Stomach (tissue), 9 donors: ENCODE measurements around the gene GUCY1A2. TPM values are rescaled to one million over a fixed set of nuclear protein-coding genes. Genes with fewer than 3 reads are reported as not detected.

Experiments
- DNase-seq, 2 donors: peaks; one replicate each; pipeline versions ENCODE4 v3.0.0 to v3.0.0-alpha.2; 2013 to 2019
- H3K27ac ChIP-seq, 5 donors: fragments of 200-600 bp in 4 of 5; sonication (generic) in 4 of 5; one replicate each; pipeline ENCODE4 v1.5.1; 2013 to 2019; ENCODE audit warnings: mild to moderate bottlenecking in 1 of 5, moderate library complexity in 1 of 5
- H3K27me3 ChIP-seq, 3 donors: fragments of 200-600 bp; sonication (generic); one replicate each; pipeline ENCODE4 v1.5.1; 2017 to 2019; ENCODE audit warnings: mixed run types in 1 of 3
- H3K36me3 ChIP-seq, 4 donors: fragments of 200-600 bp; sonication (generic); 1 replicate in 3 of 4; 2 replicates in 1 of 4; pipeline ENCODE4 v1.5.1; 2016 to 2019
- H3K4me1 ChIP-seq, 4 donors: fragments of 200-600 bp; sonication (generic); one replicate each; pipeline ENCODE4 v1.5.1; 2016 to 2019
- H3K4me3 ChIP-seq, 4 donors: fragments of 200-600 bp; sonication (generic) in 3 of 4; one replicate each; pipeline ENCODE4 v1.5.1; 2016 to 2019; ENCODE audit warnings: mild to moderate bottlenecking in 1 of 4
- H3K9me3 ChIP-seq, 4 donors: fragments of 200-600 bp; sonication (generic); one replicate each; pipeline ENCODE4 v1.5.1; 2016 to 2019
- EP300 ChIP-seq: sonication (generic); formaldehyde crosslinking; IDR thresholded peaks from one replicate; pipeline ENCODE4 v1.6.1; 2017; ENCODE audit warnings: antibody characterized with exemption
- POLR2A ChIP-seq, 4 donors: fragments of 450-650 bp; IDR thresholded peaks; one replicate each; pipeline ENCODE4 v1.6.1; 2016; ENCODE audit warnings: antibody characterized with exemption in 4 of 4, control low read depth in 2 of 4, mild to moderate bottlenecking in 1 of 4, moderate library complexity in 1 of 4
- POLR2AphosphoS5 ChIP-seq, 3 donors: sonication (generic); formaldehyde crosslinking; IDR thresholded peaks; one replicate each; pipeline ENCODE4 v1.6.1; 2016; ENCODE audit warnings: antibody characterized with exemption in 3 of 3
- WGBS, 5 donors: extraction: QIAGEN DNeasy Blood & Tissue Kit in 3 of 5; methylation state at CpG; one replicate each; pipeline versions ENCODE4 v1.1.5 to v1.1.7; 2013 to 2018; 5-methylcytosine and 5-hydroxymethylcytosine counted together
- intact Hi-C: fragments of 100-400 bp; cut with DNase I; formaldehyde crosslinking; loops from one replicate; pipeline ENCODE4 v1.15.1; 2023; ENCODE audit warnings: low total_unique reads
- polyA plus RNA-seq, 3 donors: library from polyadenylated mRNA; stranded (reverse); fragments of 200-250 nt; gene quantifications; one replicate each; pipeline ENCODE4 v1.2.3, GENCODE V29; 2013
- total RNA-seq, 5 donors: library from RNA; depleted of rRNA; stranded (reverse); fragments of >200 nt; gene quantifications; one replicate each; pipeline versions ENCODE4 v1.1.0 to v1.2.3, GENCODE V29; 2014 to 2016
- TF ChIP-seq, protein P1 (sequence below), 7 experiments: fragments of 450-650 bp in 4 of 7; fragments of 200-600 bp in 3 of 7; sonication (generic) in 3 of 7; IDR thresholded peaks; one replicate each; pipeline ENCODE4 v1.5.1; 2016 to 2019; ENCODE audit warnings: antibody characterized with exemption in 7 of 7, control low read depth in 2 of 7, mild to moderate bottlenecking in 1 of 7
- donor health status: healthy with polysubstance abuse.
- donor health status: Bipolar disorder and iron deficiency.
- donor health status: healthy.

Gene GUCY1A2
- total and polyA plus RNA-seq, 8 donors = 0.10 to 15.1 (median 4.3) TPM

DNA sequence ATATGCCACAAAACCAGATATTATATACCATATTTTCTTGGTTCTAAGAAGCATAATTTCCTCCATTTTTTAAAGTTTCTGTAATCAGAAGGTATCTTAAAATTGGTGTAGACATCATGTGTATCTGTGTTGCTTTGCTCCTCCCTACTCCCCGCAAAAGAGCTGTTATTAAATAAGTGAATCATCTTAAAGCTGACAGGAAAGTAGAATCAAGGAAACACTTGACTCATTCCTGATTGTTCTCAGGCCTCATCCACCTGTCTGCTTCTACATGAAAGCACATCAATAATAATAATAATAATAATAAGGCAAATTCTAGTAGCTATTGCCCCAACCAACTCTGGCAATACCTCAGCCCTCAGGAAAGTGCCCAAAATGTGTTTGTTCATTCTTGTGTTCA, 26.2 kb upstream of the GUCY1A2 start:
- H3K9me3 ChIP-seq = peaks cover 0 to 12% (median 2%) of the 10 kb centered on the region in 4 donors
- H3K27me3 ChIP-seq = no peaks in the 10 kb centered on the region
- intact Hi-C loops = no loop called here
- no peak overlapping the region for H3K27ac ChIP-seq
- 87 to 95% (median 89%) methylated on average over 1 of the region's 1 CpG for WGBS, 5 donors
- H3K4me1 ChIP-seq = no peaks in the 10 kb centered on the region
- TF ChIP-seq, protein P1, sequence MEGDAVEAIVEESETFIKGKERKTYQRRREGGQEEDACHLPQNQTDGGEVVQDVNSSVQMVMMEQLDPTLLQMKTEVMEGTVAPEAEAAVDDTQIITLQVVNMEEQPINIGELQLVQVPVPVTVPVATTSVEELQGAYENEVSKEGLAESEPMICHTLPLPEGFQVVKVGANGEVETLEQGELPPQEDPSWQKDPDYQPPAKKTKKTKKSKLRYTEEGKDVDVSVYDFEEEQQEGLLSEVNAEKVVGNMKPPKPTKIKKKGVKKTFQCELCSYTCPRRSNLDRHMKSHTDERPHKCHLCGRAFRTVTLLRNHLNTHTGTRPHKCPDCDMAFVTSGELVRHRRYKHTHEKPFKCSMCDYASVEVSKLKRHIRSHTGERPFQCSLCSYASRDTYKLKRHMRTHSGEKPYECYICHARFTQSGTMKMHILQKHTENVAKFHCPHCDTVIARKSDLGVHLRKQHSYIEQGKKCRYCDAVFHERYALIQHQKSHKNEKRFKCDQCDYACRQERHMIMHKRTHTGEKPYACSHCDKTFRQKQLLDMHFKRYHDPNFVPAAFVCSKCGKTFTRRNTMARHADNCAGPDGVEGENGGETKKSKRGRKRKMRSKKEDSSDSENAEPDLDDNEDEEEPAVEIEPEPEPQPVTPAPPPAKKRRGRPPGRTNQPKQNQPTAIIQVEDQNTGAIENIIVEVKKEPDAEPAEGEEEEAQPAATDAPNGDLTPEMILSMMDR (IDR thresholded peaks at IDR 0.05) = no peak
- TF ChIP-seq EP300 (no peak), POLR2A (IDR thresholded peaks at IDR 0.05) (no peak), POLR2AphosphoS5 (IDR thresholded peaks at IDR 0.05) (no peak)
- no peak overlapping the region for H3K4me3 ChIP-seq
- no peaks in the 10 kb centered on the region for H3K36me3 ChIP-seq
- DNase-seq = no peak

GRCh38 chr11:107043242-107044006, 25.1 kb upstream of the GUCY1A2 start:
- Histone ChIP-seq H3K4me1 (no peaks in the 10 kb centered on the region), H3K9me3 (peaks cover 0 to 12% (median 1%) of the 10 kb centered on the region in 4 donors), H3K27me3 (no peaks in the 10 kb centered on the region), H3K36me3 (no peaks in the 10 kb centered on the region), H3K4me3 (no peak overlapping the region), H3K27ac (no peak overlapping the region)
- TF ChIP-seq, protein P1 (IDR thresholded peaks at IDR 0.05) = no peak
- TF ChIP-seq POLR2AphosphoS5 (IDR thresholded peaks at IDR 0.05) (no peak), POLR2A (IDR thresholded peaks at IDR 0.05) (no peak), EP300 (no peak)
- intact Hi-C loops = no loop called here
- WGBS, 5 donors = 46 to 56% (median 51%) methylated on average over 4 of the region's 4 CpGs
- no peak for DNase-seq

- DNase-seq = no peak
- H3K4me3 ChIP-seq = no peak overlapping the region
- no peaks in the 10 kb centered on the region for H3K27me3 ChIP-seq
- no peaks in the 10 kb centered on the region for H3K36me3 ChIP-seq
- 68 to 75% (median 72%) methylated on average over 4 of the region's 4 CpGs for whole genome bisulfite sequencing, 5 donors
- TF ChIP-seq POLR2A (IDR thresholded peaks at IDR 0.05) (no peak), POLR2AphosphoS5 (IDR thresholded peaks at IDR 0.05) (no peak), EP300 (no peak)
- TF ChIP-seq, protein P1 (IDR thresholded peaks at IDR 0.05) = no peak
- no peaks in the 10 kb centered on the region for H3K4me1 ChIP-seq
- H3K27ac ChIP-seq = no peak overlapping the region
- H3K9me3 ChIP-seq = peaks cover 0 to 12% (median 1%) of the 10 kb centered on the region in 4 donors
- intact Hi-C loops = no loop called here
Observed at GRCh38 chr11:107042748-107043147, 24.5 kb upstream of the GUCY1A2 start.

GRCh38 chr11:107041088-107041444, 22.8 kb upstream of the GUCY1A2 start:
- Histone ChIP-seq H3K4me1 (no peaks in the 10 kb centered on the region), H3K4me3 (no peak overlapping the region), H3K9me3 (peaks cover 0 to 12% (median 1%) of the 10 kb centered on the region in 4 donors), H3K27ac (no peak overlapping the region), H3K27me3 (no peaks in the 10 kb centered on the region), H3K36me3 (no peaks in the 10 kb centered on the region)
- intact Hi-C loops = no loop called here
- 82 to 90% (median 87%) methylated on average over 1 of the region's 1 CpG for WGBS, 5 donors
- no peak for TF ChIP-seq EP300
- TF ChIP-seq, protein P1 (IDR thresholded peaks at IDR 0.05) = no peak
- no peak for TF ChIP-seq POLR2A (IDR thresholded peaks at IDR 0.05)
- TF ChIP-seq POLR2AphosphoS5 (IDR thresholded peaks at IDR 0.05) = no peak
- no peak for DNase-seq
